Stimulated activated CD8-positive, alpha-beta memory T cell treated with anti-CD3 and anti-CD28 coated beads, Interleukin-12 subunit alpha, Interleukin-12 subunit beta, amount 100 ng/mL, for 24 hours (primary cell): ENCODE measurements around the gene MTHFD1L.
"Not testable (repeated sequence)": the region's sequence is repeated elsewhere in the genome, so short reads cannot be mapped to it uniquely, and the experiment has no call there.

ENCODE experiments used
- DNase-seq: peaks from one replicate; pipeline ENCODE4 v3.0.0-alpha.2; 2020; ENCODE audit errors: extremely low read depth

The MTHFD1L gene

GRCh38 chr6:151067684-151068596 lies 202.4 kb downstream of the MTHFD1L start:
- no peak for DNase-seq

DNA sequence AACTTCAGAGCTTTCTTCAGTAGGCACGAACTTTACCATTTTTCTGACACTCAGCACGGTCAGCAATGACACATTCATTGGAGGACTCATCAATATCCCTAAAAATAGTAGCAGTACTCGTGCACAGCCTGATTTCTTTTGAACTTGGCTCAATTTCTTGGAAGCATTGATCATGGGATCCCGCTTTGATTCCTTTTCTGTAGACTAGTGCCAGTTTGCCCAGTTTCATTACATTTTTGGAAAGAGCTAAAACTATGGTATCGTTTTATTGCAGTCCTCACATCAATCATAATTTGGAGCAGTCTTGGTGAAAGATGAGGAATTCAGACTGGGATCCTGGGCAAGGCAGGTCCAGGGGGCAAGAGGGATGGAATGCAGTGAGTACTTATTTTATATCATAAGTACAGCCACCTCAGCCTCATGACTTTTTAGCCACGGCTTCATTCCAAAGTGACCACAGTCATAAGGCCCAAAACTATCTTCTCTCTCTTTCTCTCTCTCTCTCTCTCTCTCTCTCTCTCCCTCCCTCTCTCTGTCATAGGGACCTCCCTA lies 203.3 kb downstream of the MTHFD1L start:
- no peak for DNase-seq

GRCh38 chr6:151069641-151070040 lies 204.1 kb downstream of the MTHFD1L start:
- no peak for DNase-seq

- DNase-seq: no peak
These were observed 205.1 kb downstream of the MTHFD1L start for GRCh38 chr6:151070631-151071051.

GRCh38 chr6:151071295-151071694 lies 205.8 kb downstream of the MTHFD1L start:
- DNase-seq: no peak

DNA sequence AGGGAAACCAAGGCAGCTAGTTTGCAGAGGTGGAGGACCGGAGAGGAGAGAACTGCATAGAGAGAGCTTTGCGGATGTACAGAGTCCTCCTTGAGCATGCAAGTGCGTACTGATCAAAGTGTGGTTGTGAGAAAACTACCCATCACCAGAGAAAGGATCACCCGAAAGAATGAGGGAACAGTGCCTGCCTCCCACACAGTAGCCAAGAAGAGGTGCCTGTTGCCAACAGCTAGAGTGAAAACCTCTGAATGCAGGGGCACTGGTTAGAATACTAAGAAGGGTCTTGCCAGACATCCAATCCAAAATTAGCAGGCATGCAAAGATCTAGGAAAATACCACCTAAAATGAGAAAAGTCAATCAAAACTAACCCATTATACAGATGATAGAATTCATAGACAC lies 207.6 kb downstream of the MTHFD1L start:
- no peak for DNase-seq

DNA sequence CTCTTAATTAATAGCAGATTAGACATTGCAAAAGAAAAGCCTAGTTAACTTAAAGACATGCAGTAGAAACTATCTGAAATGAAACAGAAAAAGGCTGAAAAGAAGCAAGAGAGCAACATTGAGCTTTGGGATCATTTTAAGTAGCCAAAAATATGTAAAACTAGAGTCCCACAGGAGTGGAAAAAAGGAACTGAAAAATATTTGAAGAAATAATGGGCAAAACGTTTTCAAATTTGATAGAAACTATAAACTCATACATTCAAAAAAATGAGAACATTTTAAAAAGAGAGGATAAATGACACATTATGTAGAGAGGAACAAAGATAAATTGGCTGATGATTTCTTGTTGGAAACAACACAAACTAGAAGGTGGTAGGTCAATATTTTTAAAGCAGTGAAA lies 208.2 kb downstream of the MTHFD1L start:
- no peak for DNase-seq

DNA sequence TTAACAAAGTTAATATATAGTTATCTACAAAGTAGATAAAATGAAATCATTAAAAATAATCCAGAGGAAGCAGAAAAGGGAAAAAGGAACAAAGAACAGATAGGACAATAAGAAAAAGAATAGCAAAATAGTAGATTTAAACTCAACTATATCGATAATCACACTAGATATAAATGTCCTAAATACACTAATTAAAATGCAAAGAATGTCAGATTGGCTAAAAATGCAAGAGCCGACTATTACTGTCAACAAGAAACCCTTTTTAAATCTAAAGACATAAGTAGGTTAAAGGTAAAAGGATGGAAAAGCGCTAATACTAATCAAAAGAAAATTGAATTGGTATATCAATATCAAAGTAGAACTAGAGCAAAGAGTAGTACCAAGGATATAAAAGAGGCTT lies 209.5 kb downstream of the MTHFD1L start:
- no peak for DNase-seq

DNA sequence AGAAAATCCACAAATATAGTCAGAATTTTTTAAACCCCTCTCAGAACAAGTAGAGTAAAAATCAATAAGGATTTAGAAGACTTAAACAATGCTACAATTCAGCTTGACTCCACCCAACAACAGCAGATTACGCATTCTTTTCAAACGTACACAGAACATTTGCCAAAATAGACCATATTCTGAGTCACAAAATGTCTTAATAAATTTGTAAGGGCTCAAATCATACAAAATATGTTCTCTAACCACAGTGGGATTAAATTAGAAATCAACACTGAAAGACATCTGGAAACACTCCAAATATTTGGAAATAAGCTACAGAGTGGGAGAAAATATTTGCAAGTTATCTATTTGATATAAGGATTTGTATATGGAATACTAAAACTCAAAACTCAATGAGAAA lies 210.0 kb downstream of the MTHFD1L start:
- DNase-seq: no peak

- no peak for DNase-seq
These were observed 210.5 kb downstream of the MTHFD1L start for GRCh38 chr6:151075930-151076555.

GRCh38 chr6:151078655-151079054 lies 213.2 kb downstream of the MTHFD1L start:
- no peak for DNase-seq

- no peak for DNase-seq
These were observed 216.2 kb downstream of the MTHFD1L start for GRCh38 chr6:151081656-151082055.

GRCh38 chr6:151082079-151082478 lies 216.6 kb downstream of the MTHFD1L start:
- DNase-seq: no peak

- DNase-seq: no peak
These were observed 218.8 kb downstream of the MTHFD1L start for GRCh38 chr6:151084275-151084674.

GRCh38 chr6:151087055-151087454 lies 221.6 kb downstream of the MTHFD1L start:
- not testable (repeated sequence) for DNase-seq

GRCh38 chr6:151087861-151088598 lies 222.5 kb downstream of the MTHFD1L start:
- no peak for DNase-seq

DNA sequence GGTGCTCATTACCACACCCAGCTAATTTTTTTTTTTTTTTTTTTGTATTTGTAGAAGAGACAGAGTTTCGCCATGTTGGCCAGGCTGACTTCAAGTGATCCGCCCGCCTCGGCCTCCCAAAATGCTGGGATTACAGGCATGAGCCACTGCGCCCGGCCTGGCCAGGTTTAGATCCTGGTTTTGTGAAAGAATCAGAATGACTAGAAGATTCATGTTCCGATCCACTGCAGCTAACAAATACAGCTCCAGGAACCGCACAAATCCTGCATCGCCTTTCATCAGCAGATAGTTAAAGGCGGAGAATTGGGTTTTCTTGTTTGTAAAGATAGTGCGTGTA lies 223.1 kb downstream of the MTHFD1L start:
- DNase-seq: no peak

- DNase-seq: no peak
These were observed 223.5 kb downstream of the MTHFD1L start for GRCh38 chr6:151088963-151089362.

DNA sequence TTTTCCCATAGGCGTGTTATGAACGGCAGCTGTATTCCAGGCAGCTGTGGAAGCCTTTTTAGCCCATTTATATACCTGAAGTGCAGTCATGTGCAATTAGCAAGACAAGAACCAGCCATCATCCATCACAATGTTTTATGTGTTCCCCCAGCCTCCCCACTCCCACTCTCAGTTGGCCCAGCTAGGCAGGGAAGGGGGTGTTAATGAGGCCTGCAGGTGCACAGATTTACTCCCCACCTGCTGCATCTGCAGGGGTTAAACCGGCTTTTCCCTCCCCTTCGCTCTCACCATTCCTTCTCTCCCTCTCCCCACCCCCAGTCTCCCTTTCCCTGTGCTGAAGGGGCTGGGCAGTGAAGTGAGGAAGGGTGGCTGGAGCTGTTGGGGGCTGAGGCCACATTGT lies 224.5 kb downstream of the MTHFD1L start:
- DNase-seq: no peak

DNA sequence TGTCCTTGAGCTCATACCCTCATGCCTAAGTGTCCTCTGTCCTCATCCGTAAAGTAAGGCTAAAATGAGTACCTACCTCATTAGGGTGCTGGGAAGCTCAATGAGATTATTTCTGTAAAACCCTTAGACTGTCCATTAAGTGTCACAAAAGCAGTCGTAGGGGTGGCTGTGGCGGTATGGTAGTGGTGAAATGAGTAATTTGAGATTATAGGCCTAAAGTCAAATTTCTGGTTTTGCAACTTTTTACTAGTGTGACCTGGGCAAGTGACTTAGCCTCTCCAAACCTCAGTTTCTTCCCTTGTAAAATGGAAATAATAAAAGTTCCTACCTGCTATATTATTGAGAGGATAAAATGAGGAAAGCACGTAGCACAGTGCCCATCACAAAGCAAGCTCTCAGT lies 226.1 kb downstream of the MTHFD1L start:
- no peak for DNase-seq

DNA sequence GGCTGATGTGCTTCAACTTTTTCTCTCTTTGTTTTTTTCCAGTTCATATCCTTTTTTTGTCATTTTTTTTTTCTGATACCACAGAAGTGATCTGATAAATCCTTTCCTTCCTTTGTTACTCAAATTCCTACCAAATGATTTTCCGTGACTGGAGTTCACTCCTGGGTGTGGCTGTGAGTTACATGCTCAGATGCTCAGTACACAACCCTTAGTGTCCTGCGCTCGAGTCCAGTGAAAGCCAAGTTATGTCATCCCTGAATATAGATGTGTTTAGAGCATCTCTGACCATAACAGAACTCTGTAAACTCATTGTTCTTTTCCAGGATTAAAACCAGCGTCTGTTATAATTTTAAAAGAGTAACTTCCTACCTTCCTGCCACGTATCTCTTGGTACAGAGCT lies 227.1 kb downstream of the MTHFD1L start:
- DNase-seq: no peak

DNA sequence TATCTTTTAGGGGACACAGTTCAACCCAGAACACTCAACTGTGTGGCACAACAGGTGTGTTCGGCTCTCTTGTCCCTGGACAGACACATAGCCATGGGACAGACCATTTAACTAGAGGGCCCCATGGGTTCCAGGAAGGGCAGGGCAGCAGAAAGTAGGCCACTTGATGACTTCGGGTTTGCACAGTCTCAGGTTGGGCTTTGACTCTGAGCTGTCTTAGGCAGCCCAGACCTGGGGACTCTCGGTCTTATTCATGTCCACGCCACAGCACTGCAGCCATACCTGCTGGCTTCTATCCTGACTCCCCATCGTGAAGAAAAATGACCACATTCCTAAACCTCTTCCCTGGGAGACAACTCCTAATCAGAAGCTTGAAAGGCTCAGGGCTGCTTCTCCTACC lies 228.2 kb downstream of the MTHFD1L start:
- no peak for DNase-seq
